Hepatocyte (in vitro differentiated cells): ENCODE results near the gene PRPF6. TPM values are rescaled to one million over a fixed set of nuclear protein-coding genes. Genes with fewer than 3 reads are reported as not detected.
"Not testable (repeated sequence)": the region's sequence is repeated elsewhere in the genome, so short reads cannot be mapped to it uniquely, and the experiment has no call there.

Experiments used
- DNase-seq: peaks from one replicate; pipeline ENCODE4 v3.0.0-alpha.2; 2016; ENCODE audit warnings: low spot score
- H2AFZ ChIP-seq: fragments of 200-600 bp; sonication (generic); 2 replicates; pipeline ENCODE4 v1.6.0; 2016; ENCODE audit warnings: antibody characterized with exemption, mild to moderate bottlenecking
- H3K27ac ChIP-seq: fragments of 200-600 bp; sonication (generic); 2 replicates; pipeline ENCODE4 v1.5.1; 2016; ENCODE audit warnings: mild to moderate bottlenecking
- H3K27me3 ChIP-seq: fragments of 200-600 bp; sonication (generic); 2 replicates; pipeline ENCODE4 v1.6.1; 2016
- H3K36me3 ChIP-seq: fragments of 200-600 bp; sonication (generic); replicated peaks from 2 replicates; pipeline ENCODE4 v1.5.1; 2016; ENCODE audit warnings: low read depth; ENCODE audit not compliant: insufficient read depth
- H3K4me1 ChIP-seq: fragments of 200-600 bp; sonication (generic); 2 replicates; pipeline ENCODE4 v1.5.1; 2016; ENCODE audit warnings: mild to moderate bottlenecking, moderate library complexity; ENCODE audit not compliant: insufficient read depth
- H3K4me2 ChIP-seq: fragments of 200-600 bp; sonication (generic); 2 replicates; pipeline ENCODE4 v1.6.0; 2016
- H3K4me3 ChIP-seq: fragments of 200-600 bp; sonication (generic); 2 replicates; pipeline ENCODE4 v1.5.1; 2016; ENCODE audit warnings: mild to moderate bottlenecking
- H3K79me2 ChIP-seq: fragments of 200-600 bp; sonication (generic); 2 replicates; pipeline ENCODE4 v1.6.0; 2017; ENCODE audit warnings: mild to moderate bottlenecking
- H3K9me2 ChIP-seq: fragments of 200-600 bp; sonication (generic); replicated peaks from 2 replicates; pipeline ENCODE4 v1.6.0; 2017; ENCODE audit warnings: mild to moderate bottlenecking; ENCODE audit not compliant: insufficient read depth
- H3K9me3 ChIP-seq: fragments of 200-600 bp; sonication (generic); 2 replicates; pipeline ENCODE4 v1.5.1; 2016; ENCODE audit warnings: low read depth, mild to moderate bottlenecking
- H4K20me1 ChIP-seq: fragments of 200-600 bp; sonication (generic); 2 replicates; pipeline ENCODE4 v1.6.0; 2016; ENCODE audit warnings: mild to moderate bottlenecking; ENCODE audit not compliant: insufficient read depth, poor library complexity, severe bottlenecking
- CTCF ChIP-seq: fragments of 200-600 bp; sonication (generic); IDR thresholded peaks from 2 replicates; pipeline ENCODE4 v1.5.1; 2016; ENCODE audit warnings: antibody characterized with exemption, mild to moderate bottlenecking; ENCODE audit not compliant: poor library complexity
- EZH2 ChIP-seq: fragments of 200-600 bp; sonication (generic); IDR thresholded peaks from 2 replicates; pipeline ENCODE4 v1.6.1; 2016; ENCODE audit warnings: antibody characterized with exemption, mild to moderate bottlenecking, borderline replicate concordance
- EZH2phosphoT487 ChIP-seq: fragments of 200-600 bp; sonication (generic); IDR thresholded peaks from one replicate; pipeline ENCODE4 v1.6.1; 2018; ENCODE audit warnings: antibody characterized with exemption, mild to moderate bottlenecking, low read depth, moderate library complexity; ENCODE audit not compliant: unreplicated experiment, severe bottlenecking
- WGBS: methylation state at CpG from one replicate; pipeline ENCODE4 v1.1.6; 2016; ENCODE audit warnings: low lambda C conversion rate; ENCODE audit errors: missing lambda C conversion rate; 5-methylcytosine and 5-hydroxymethylcytosine counted together
- polyA plus RNA-seq: library from polyadenylated mRNA; unstranded; fragments of >200 nt; fragmentation: Nextera tagmentation; extraction: Ambion mirVana; gene quantifications from 2 replicates; pipeline ENCODE4 v1.2.1, GENCODE V29; 2016
- total RNA-seq: library from RNA; depleted of rRNA; stranded (reverse); fragments of >200 nt; gene quantifications from 2 replicates; pipeline ENCODE4 v1.2.3, GENCODE V29; 2014

Gene PRPF6
- total and polyA plus RNA-seq, 2 experiments from 2014 or later, result 37.3 to 41.3 TPM

GRCh38 chr20:63969838-63970713, 10.9 kb upstream of the PRPF6 start, which contains the start of gene ZNF512B:
ZNF512B (minus strand) TSS chr20:63969930; CDS start chr20:63967950, 1,980 bp downstream.
- Histone ChIP-seq H4K20me1 (no peaks in the 10 kb centered on the region), H3K4me1 (peaks cover 7% of the 10 kb centered on the region), H3K4me3 (peak within 1 kb of the TSS; percentile 70), H3K27me3 (no peaks in the 10 kb centered on the region), H3K79me2 (peaks cover 12% of the 10 kb centered on the region), H3K4me2 (peak within 1 kb of the TSS; percentile 97), H3K9me3 (no peaks in the 10 kb centered on the region), H3K27ac (no peak within 1 kb of the TSS), H3K9me2 (no peaks in the 10 kb centered on the region), H3K36me3 (no peaks in the 10 kb centered on the region), H2AFZ (peak within 1 kb of the TSS; percentile 78)
- TF ChIP-seq EZH2 (no peak), CTCF (no peak), EZH2phosphoT487 (no peak)
- WGBS, result 8% methylated on average over 33 of the region's 73 CpGs
- peak; percentile 86 for DNase-seq

GRCh38 chr20:63970714-63971431, 10.1 kb upstream of the PRPF6 start:
- WGBS, result 87% methylated on average over 5 of the region's 5 CpGs

GRCh38 chr20:63971960-63972311, 9.0 kb upstream of the PRPF6 start:
- not testable (repeated sequence) for H3K27me3 ChIP-seq, H3K4me1 ChIP-seq, H3K9me3 ChIP-seq, H3K9me2 ChIP-seq, H3K27ac ChIP-seq, H3K36me3 ChIP-seq, H4K20me1 ChIP-seq, H3K4me2 ChIP-seq, H2AFZ ChIP-seq, DNase-seq, H3K4me3 ChIP-seq
- peaks cover 12% of the 10 kb centered on the region for H3K79me2 ChIP-seq
- 91% methylated on average over 10 of the region's 10 CpGs for WGBS

More at GRCh38 chr20:63970714-63971431, 10.1 kb upstream of the PRPF6 start:
- TF ChIP-seq EZH2phosphoT487 (no peak), CTCF (no peak), EZH2 (no peak)
- H3K4me3 ChIP-seq, result no peak overlapping the region
- no peak overlapping the region for H3K27ac ChIP-seq
- no peaks in the 10 kb centered on the region for H3K27me3 ChIP-seq
- no peak overlapping the region for H2AFZ ChIP-seq
- H4K20me1 ChIP-seq, result no peaks in the 10 kb centered on the region
- H3K36me3 ChIP-seq, result no peaks in the 10 kb centered on the region
- peaks cover 7% of the 10 kb centered on the region for H3K4me1 ChIP-seq
- peak overlapping the region; percentile 97 for H3K4me2 ChIP-seq
- no peaks in the 10 kb centered on the region for H3K9me2 ChIP-seq
- H3K79me2 ChIP-seq, result peaks cover 12% of the 10 kb centered on the region
- H3K9me3 ChIP-seq, result no peaks in the 10 kb centered on the region
- no peak for DNase-seq
